ENCODE results near the gene ALDH1A1. TPM values are rescaled to one million over a fixed set of nuclear protein-coding genes. Genes with fewer than 3 reads are reported as not detected.

Gene ALDH1A1
- polyA plus RNA-seq, 1 of the 3 experiments (the other 2 are of a cell fraction) = 0.03 TPM

- H3K4me1 ChIP-seq (ENCODE audit: control insufficient read depth in 1 of 2, insufficient read depth in 2 of 2, low read depth in 1 of 2, low read length in 1 of 2) = no peaks in the 10 kb centered on the region
- H3K9me2 ChIP-seq = no peaks in the 10 kb centered on the region
- no peaks in the 10 kb centered on the region; the same call in 1 of the 2 replicates for H3K27me3 ChIP-seq (ENCODE audit: insufficient read depth)
- TF ChIP-seq IRF3 (IDR thresholded peaks at IDR 0.05; ENCODE audit: low read depth, low read length) (no peak), FOSL2 (IDR thresholded peaks at IDR 0.05; ENCODE audit: borderline replicate concordance, low read depth) (no peak), MEF2A (IDR thresholded peaks at IDR 0.05; ENCODE audit: borderline replicate concordance, low read depth) (no peak)
- CTCF ChIA-PET = no interaction called here
- DNase-seq = no peak
- H4K20me1 ChIP-seq (ENCODE audit: insufficient read depth) = no peaks in the 10 kb centered on the region
- H3K36me3 ChIP-seq (replicated peaks in 1 of 2; ENCODE audit: control insufficient read depth in 1 of 2, insufficient read depth in 2 of 2, low read length in 1 of 2) = no peaks in the 10 kb centered on the region
- H3K27ac ChIP-seq (ENCODE audit: low read depth in 2 of 2, low read length in 1 of 2) = no peak overlapping the region
- POLR2A ChIA-PET = no interaction called here
- 12% methylated on average over 4 of the region's 4 CpGs for WGBS (ENCODE audit: low lambda C conversion rate)
- H3K9ac ChIP-seq = no peak overlapping the region
- no peak overlapping the region for H2AFZ ChIP-seq (ENCODE audit: low read depth)
- no peaks in the 10 kb centered on the region for H3K79me2 ChIP-seq (ENCODE audit: insufficient read depth)
- H3K4me3 ChIP-seq (ENCODE audit: low read depth in 2 of 2, low read length in 1 of 2) = no peak overlapping the region
- H3K4me2 ChIP-seq = no peak overlapping the region
- H3F3A ChIP-seq (replicated peaks; ENCODE audit: insufficient read depth) = no peaks in the 10 kb centered on the region
- no peaks in the 10 kb centered on the region for H3K9me3 ChIP-seq
These were observed 49.8 kb downstream of the ALDH1A1 start for GRCh38 chr9:72903103-72903502.

GRCh38 chr9:72902268-72902667, 50.6 kb downstream of the ALDH1A1 start:
- H3K79me2 ChIP-seq (ENCODE audit: insufficient read depth) = no peaks in the 10 kb centered on the region
- no peak overlapping the region for H3K9ac ChIP-seq
- H4K20me1 ChIP-seq (ENCODE audit: insufficient read depth) = no peaks in the 10 kb centered on the region
- TF ChIP-seq RAD21 (IDR thresholded peaks at IDR 0.05; ENCODE audit: low read length) (no peak), USF2 (IDR thresholded peaks at IDR 0.05; ENCODE audit: borderline replicate concordance, low read depth, low read length) (no peak)
- H3F3A ChIP-seq (replicated peaks; ENCODE audit: insufficient read depth) = no peaks in the 10 kb centered on the region
- no peaks in the 10 kb centered on the region for H3K4me1 ChIP-seq (ENCODE audit: control insufficient read depth in 1 of 2, insufficient read depth in 2 of 2, low read depth in 1 of 2, low read length in 1 of 2)
- no peaks in the 10 kb centered on the region for H3K36me3 ChIP-seq (replicated peaks in 1 of 2; ENCODE audit: control insufficient read depth in 1 of 2, insufficient read depth in 2 of 2, low read length in 1 of 2)
- no peak overlapping the region for H2AFZ ChIP-seq (ENCODE audit: low read depth)
- DNase-seq = no peak
- 10% methylated on average over 1 of the region's 1 CpG for WGBS (ENCODE audit: low lambda C conversion rate)
- ChIA-PET POLR2A (no interaction called here), CTCF (no interaction called here)
- no peaks in the 10 kb centered on the region; the same call in 1 of the 2 replicates for H3K27me3 ChIP-seq (ENCODE audit: insufficient read depth)
- H3K4me2 ChIP-seq = no peak overlapping the region
- no peak overlapping the region for H3K4me3 ChIP-seq (ENCODE audit: low read depth in 2 of 2, low read length in 1 of 2)
- H3K27ac ChIP-seq (ENCODE audit: low read depth in 2 of 2, low read length in 1 of 2) = no peak overlapping the region
- H3K9me3 ChIP-seq = no peaks in the 10 kb centered on the region
- no peaks in the 10 kb centered on the region for H3K9me2 ChIP-seq

- H3K9me3 ChIP-seq = no peaks in the 10 kb centered on the region
- no peaks in the 10 kb centered on the region for H3K9me2 ChIP-seq
- H3K27ac ChIP-seq (ENCODE audit: low read depth in 2 of 2, low read length in 1 of 2) = no peak overlapping the region
- no peaks in the 10 kb centered on the region for H3K4me1 ChIP-seq (ENCODE audit: control insufficient read depth in 1 of 2, insufficient read depth in 2 of 2, low read depth in 1 of 2, low read length in 1 of 2)
- no peak overlapping the region for H2AFZ ChIP-seq (ENCODE audit: low read depth)
- H3K4me3 ChIP-seq (ENCODE audit: low read depth in 2 of 2, low read length in 1 of 2) = no peak overlapping the region
- no peak overlapping the region for H3K9ac ChIP-seq
- no peaks in the 10 kb centered on the region for H3K36me3 ChIP-seq (replicated peaks in 1 of 2; ENCODE audit: control insufficient read depth in 1 of 2, insufficient read depth in 2 of 2, low read length in 1 of 2)
- TF ChIP-seq USF2 (IDR thresholded peaks at IDR 0.05; ENCODE audit: borderline replicate concordance, low read depth, low read length) (no peak), RAD21 (IDR thresholded peaks at IDR 0.05; ENCODE audit: low read length) (no peak), NRF1 (IDR thresholded peaks at IDR 0.05; ENCODE audit: low read depth, low read length) (no peak), RFX5 (IDR thresholded peaks at IDR 0.05; ENCODE audit: low read length) (no peak), MEF2A (IDR thresholded peaks at IDR 0.05; ENCODE audit: borderline replicate concordance, low read depth) (no peak), FOXJ3 (CRISPR knock-in tag; IDR thresholded peaks at IDR 0.05) (no peak), RXRA (IDR thresholded peaks at IDR 0.05; ENCODE audit: borderline replicate concordance, low read depth) (no peak), USF1 (IDR thresholded peaks at IDR 0.05; ENCODE audit: borderline replicate concordance, low read depth) (no peak)
- no peaks in the 10 kb centered on the region for H3K79me2 ChIP-seq (ENCODE audit: insufficient read depth)
- POLR2A ChIA-PET = no interaction called here
- 12% methylated on average over 3 of the region's 3 CpGs for WGBS (ENCODE audit: low lambda C conversion rate)
- no peak for DNase-seq
- no peaks in the 10 kb centered on the region for H4K20me1 ChIP-seq (ENCODE audit: insufficient read depth)
- H3K27me3 ChIP-seq (ENCODE audit: insufficient read depth) = no peaks in the 10 kb centered on the region; the same call in 1 of the 2 replicates
- CTCF ChIA-PET = no interaction called here
- H3K4me2 ChIP-seq = no peak overlapping the region
- H3F3A ChIP-seq (replicated peaks; ENCODE audit: insufficient read depth) = no peaks in the 10 kb centered on the region
These were observed 52.9 kb downstream of the ALDH1A1 start for GRCh38 chr9:72899734-72900477.
